ENCODE data around the gene OR2D2.

Gene OR2D2

GRCh38 chr11:6850526-6850925 lies 41.8 kb downstream of the OR2D2 start:
- Mint-ChIP-seq H3K4me1 (no peaks in the 10 kb centered on the region), H3K36me3 (peaks cover 6% of the 10 kb centered on the region), H3K9me3 (peaks cover 5% of the 10 kb centered on the region), H3K4me3 (no peak overlapping the region), H3K27ac (no peak overlapping the region), H3K27me3 (peaks cover 17% of the 10 kb centered on the region)
- no peak for ATAC-seq

- Mint-ChIP-seq H3K4me3 (no peak within 1 kb of the TSS), H3K4me1 (no peaks in the 10 kb centered on the region), H3K27me3 (peaks cover 23% of the 10 kb centered on the region), H3K9me3 (no peaks in the 10 kb centered on the region), H3K36me3 (no peaks in the 10 kb centered on the region), H3K27ac (no peak within 1 kb of the TSS)
- ATAC-seq: no peak
These were observed 46.9 kb downstream of the OR2D2 start, which contains the start of gene OR10A5 for GRCh38 chr11:6845383-6845782. Gene OR10A5 (plus strand): TSS chr11:6845683. CDS start chr11:6845683, 0 bp downstream.

- Mint-ChIP-seq H3K36me3 (no peaks in the 10 kb centered on the region), H3K4me3 (no peak overlapping the region), H3K27ac (no peak overlapping the region), H3K4me1 (no peaks in the 10 kb centered on the region), H3K9me3 (no peaks in the 10 kb centered on the region), H3K27me3 (peaks cover 23% of the 10 kb centered on the region)
- no peak for ATAC-seq
These were observed 47.9 kb downstream of the OR2D2 start for GRCh38 chr11:6844356-6844755.

GRCh38 chr11:6843670-6844069 lies 48.6 kb downstream of the OR2D2 start:
- Mint-ChIP-seq H3K4me3 (no peak overlapping the region), H3K4me1 (no peaks in the 10 kb centered on the region), H3K27ac (no peak overlapping the region), H3K36me3 (no peaks in the 10 kb centered on the region), H3K9me3 (no peaks in the 10 kb centered on the region), H3K27me3 (peaks cover 23% of the 10 kb centered on the region)
- no peak for ATAC-seq

GRCh38 chr11:6841694-6842093 lies 50.6 kb downstream of the OR2D2 start:
- no peak overlapping the region for H3K27ac Mint-ChIP-seq
- H3K4me3 Mint-ChIP-seq: no peak overlapping the region
- no peaks in the 10 kb centered on the region for H3K36me3 Mint-ChIP-seq
- no peaks in the 10 kb centered on the region for H3K4me1 Mint-ChIP-seq
- ATAC-seq: no peak
- peaks cover 15% of the 10 kb centered on the region for H3K27me3 Mint-ChIP-seq
- no peaks in the 10 kb centered on the region for H3K9me3 Mint-ChIP-seq

Data from stimulated activated memory B cell treated with anti-CD40 and anti-IgM and Interleukin-4, amounts not matched to agents 10 μg/mL and 1 μg/mL and 100 μg/mL, for 72 hours (primary cell).